ENCODE measurements around the gene GALNT3.

GALNT3 gene

DNA sequence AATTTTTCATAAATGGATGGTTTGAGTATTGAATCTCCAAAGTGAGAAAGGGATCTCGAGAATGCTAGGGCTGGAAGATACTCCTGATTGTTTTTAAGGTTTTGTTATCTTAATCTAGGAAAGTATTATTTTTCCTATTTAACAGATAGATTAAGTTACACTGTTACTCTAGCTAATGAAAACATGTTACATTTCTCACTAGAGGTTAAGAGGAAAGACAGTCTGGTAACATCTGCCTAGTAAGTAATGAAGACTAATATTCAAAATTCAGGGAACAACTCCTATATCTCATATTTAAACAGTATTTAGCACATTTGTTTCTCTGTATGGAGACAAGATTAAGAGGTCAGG lies 2.0 kb downstream of the GALNT3 start:
- no peak for DNase-seq (ENCODE audit: low read depth)
- in situ Hi-C loops (cut with HindIII; ENCODE audit: low sequenced_read_pairs), result no loop called here
- no peak overlapping the region for H3K4me3 ChIP-seq (ENCODE audit: low read depth, low read length)
- TF ChIP-seq, protein P1, sequence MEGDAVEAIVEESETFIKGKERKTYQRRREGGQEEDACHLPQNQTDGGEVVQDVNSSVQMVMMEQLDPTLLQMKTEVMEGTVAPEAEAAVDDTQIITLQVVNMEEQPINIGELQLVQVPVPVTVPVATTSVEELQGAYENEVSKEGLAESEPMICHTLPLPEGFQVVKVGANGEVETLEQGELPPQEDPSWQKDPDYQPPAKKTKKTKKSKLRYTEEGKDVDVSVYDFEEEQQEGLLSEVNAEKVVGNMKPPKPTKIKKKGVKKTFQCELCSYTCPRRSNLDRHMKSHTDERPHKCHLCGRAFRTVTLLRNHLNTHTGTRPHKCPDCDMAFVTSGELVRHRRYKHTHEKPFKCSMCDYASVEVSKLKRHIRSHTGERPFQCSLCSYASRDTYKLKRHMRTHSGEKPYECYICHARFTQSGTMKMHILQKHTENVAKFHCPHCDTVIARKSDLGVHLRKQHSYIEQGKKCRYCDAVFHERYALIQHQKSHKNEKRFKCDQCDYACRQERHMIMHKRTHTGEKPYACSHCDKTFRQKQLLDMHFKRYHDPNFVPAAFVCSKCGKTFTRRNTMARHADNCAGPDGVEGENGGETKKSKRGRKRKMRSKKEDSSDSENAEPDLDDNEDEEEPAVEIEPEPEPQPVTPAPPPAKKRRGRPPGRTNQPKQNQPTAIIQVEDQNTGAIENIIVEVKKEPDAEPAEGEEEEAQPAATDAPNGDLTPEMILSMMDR (IDR thresholded peaks at IDR 0.05; ENCODE audit: low read depth, low read length, missing control alignments), result no peak

DNA sequence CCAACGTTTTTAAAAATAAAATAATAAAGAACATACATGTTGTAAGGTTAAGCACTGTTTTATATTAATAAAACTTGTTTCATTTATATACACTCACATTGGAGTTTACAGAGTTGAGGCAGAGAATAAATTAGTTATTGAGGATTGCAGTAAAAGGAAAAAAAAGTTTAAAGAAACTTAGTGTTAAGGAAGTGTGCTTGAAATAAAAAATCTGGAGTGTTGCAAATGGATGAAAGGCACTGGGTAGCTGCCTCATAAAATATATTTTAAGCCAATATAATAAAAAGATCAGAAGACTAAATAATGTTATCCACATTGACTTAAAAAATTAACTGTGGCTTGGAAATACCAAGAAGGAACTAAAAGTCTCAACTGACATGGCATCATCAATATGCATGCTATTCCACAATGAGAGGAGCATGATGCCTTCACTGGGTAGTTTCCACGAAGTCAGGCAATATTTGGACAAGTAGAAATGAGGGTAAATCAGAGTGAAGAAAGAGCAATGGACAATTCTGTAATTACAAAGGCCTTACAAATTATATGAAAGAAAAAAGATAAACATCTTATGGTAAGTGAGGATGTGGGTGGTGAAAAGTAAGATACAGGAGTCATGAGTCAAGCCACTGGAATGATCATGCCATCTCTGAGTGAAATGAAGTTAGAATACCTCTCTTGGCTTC lies 2.5 kb downstream of the GALNT3 start:
- no peak for DNase-seq (ENCODE audit: low read depth)
- no peak overlapping the region for H3K4me3 ChIP-seq (ENCODE audit: low read depth, low read length)
- TF ChIP-seq, protein P1 (IDR thresholded peaks at IDR 0.05; ENCODE audit: low read depth, low read length, missing control alignments), result no peak
- in situ Hi-C loops (cut with HindIII; ENCODE audit: low sequenced_read_pairs), result no loop called here

DNA sequence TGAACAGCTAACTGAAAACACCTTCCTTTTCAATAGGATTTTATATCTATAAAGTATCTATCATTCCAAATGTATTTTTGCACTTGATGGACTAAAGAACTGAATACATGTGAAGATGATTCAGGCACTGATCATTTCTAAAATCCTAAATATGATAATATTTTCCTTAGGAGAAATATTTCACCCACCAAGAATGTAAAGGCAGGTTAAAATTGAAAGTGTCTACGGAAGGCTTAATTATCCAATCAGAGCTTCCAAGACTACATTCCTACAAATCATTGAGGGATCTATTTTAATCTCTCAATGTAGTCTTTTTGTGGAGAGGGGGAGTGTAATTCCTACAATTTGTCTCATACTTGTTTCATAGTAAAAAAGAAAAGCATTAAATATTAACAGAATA lies 3.6 kb downstream of the GALNT3 start:
- in situ Hi-C loops (cut with HindIII; ENCODE audit: low sequenced_read_pairs), result no loop called here
- no peak overlapping the region for H3K4me3 ChIP-seq (ENCODE audit: low read depth, low read length)
- TF ChIP-seq, protein P1 (IDR thresholded peaks at IDR 0.05; ENCODE audit: low read depth, low read length, missing control alignments), result no peak

DNA sequence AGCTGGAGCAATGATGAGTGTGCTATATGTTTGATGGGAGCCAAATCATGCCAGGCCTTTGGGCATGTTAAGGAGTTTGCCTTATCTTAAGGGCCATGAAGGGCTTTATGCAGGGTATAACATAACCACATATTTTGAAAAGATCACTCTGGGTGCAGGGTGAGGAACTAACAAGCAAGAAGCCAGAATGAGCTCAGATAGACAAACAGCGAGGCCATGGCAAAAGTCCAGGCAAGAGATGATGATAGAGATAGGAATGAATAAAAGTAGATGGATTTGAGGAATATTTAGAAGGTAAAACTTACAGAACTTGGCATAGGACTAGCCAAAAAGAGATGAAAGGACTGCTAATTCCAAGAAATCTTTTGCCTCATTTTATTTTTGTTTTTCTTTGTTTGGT lies 6.7 kb downstream of the GALNT3 start:
- TF ChIP-seq, protein P1 (IDR thresholded peaks at IDR 0.05; ENCODE audit: low read depth, low read length, missing control alignments), result no peak
- in situ Hi-C loops (cut with HindIII; ENCODE audit: low sequenced_read_pairs), result no loop called here
- no peak for DNase-seq (ENCODE audit: low read depth)
- no peak overlapping the region for H3K4me3 ChIP-seq (ENCODE audit: low read depth, low read length)

More for the DNA sequence above, 3.6 kb downstream of the GALNT3 start:
- no peak for DNase-seq (ENCODE audit: low read depth)

DNA sequence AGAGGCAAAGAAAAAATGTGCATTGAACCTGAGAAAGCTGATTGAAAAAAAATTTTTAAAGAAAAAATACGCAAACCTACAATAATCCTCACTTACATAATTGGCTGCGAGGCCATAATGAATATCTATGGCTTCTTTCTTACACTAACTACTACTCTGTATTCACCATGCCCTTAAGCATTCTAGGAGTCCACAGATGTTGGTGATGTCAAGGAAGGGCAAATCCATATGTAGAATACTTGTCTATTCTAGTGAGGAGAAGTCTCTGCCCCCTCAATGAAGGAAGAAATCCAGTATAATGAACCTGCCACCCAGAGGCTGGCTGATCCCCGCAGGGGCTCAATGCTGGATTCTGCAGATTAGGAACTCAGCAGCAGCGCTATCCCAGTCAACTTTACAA lies 14.3 kb downstream of the GALNT3 start:
- no peak overlapping the region for H3K4me3 ChIP-seq (ENCODE audit: low read depth, low read length)
- TF ChIP-seq, protein P1 (IDR thresholded peaks at IDR 0.05; ENCODE audit: low read depth, low read length, missing control alignments), result no peak
- in situ Hi-C loops (cut with HindIII; ENCODE audit: low sequenced_read_pairs), result no loop called here
- no peak for DNase-seq (ENCODE audit: low read depth)

DNA sequence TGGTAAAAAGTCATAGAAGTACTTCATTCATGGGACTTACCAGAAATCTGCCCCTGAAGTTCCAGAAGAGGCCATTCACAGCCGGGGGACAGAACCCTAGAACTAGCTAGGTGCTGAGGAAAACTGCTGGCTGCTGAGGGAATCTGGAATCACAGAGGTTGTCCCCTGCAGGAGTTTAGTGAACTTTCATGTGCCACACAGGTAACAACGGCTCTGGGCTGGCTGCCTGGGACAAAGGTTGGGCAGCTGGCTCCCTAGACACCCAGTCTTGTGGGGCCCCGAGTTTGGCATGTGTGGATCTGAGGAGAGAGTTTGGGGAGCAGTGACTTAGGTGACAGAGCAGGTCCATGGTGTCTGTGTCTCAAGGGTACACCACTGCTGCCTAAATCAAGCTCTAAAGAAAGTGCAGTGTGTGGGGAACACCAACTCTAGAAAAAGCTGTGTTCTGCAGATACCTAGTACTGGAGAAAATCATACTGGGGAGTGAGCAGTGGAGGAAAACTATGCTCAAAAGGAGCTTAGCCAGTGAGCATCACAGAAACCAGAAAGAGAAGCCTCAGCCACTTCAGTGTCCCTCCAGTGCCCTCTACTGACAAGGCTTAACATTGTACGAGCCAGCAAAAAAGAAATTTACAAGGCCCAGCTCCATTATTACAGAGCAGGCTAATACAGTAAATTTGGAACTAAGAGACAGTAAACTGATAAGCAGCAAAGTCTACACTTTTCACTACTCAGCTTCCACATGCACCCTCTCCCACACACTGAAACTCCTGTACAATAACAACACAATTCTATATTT lies 15.2 kb downstream of the GALNT3 start:
- DNase-seq (ENCODE audit: low read depth), result no peak
- no peak overlapping the region for H3K4me3 ChIP-seq (ENCODE audit: low read depth, low read length)
- TF ChIP-seq, protein P1 (IDR thresholded peaks at IDR 0.05; ENCODE audit: low read depth, low read length, missing control alignments), result no peak
- in situ Hi-C loops (cut with HindIII; ENCODE audit: low sequenced_read_pairs), result no loop called here
